Stimulated activated CD8-positive, alpha-beta memory T cell treated with anti-CD3 and anti-CD28 coated beads, Interleukin-4, amount 100 ng/mL, for 48 hours (primary cell): Measurements from ENCODE around the gene OPN1SW.

Experiments
- DNase-seq: peaks from one replicate; pipeline ENCODE4 v3.0.0-alpha.2; 2020

OPN1SW gene

DNA sequence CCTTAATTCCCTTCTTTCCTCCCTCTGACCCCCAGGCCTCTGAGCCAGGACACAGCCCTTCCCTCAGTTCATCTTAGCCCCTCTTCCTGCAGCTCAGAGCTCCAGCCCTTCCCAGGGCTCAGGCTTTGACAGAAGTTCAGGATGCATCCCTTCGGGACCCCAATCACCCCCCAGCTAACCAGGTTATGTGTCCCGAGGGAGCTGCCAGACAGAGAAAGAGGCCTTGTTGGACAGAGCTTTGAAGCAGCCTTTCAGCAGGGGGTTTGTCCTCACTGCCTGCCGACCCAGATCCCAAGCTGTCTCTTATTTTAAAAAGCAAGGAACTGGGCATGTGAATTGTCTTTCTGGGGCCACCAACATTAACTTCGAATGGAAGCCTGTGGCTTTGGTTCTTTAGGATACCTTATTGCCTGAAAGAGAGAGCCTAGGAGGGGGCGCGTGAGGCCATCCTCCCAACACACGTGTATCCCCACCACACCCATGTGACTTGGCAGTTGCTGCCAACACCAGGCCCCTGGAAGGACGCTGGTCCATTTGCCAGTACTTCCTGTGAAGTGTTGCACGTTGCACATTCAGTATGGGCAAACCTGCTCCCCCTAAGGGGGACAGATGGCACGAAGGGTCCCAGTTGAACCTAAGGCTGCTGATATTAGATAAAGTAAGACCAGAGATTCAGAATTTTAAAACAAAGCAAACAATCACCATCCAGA, 17.0 kb upstream of the OPN1SW start:
- DNase-seq, result no peak

DNA sequence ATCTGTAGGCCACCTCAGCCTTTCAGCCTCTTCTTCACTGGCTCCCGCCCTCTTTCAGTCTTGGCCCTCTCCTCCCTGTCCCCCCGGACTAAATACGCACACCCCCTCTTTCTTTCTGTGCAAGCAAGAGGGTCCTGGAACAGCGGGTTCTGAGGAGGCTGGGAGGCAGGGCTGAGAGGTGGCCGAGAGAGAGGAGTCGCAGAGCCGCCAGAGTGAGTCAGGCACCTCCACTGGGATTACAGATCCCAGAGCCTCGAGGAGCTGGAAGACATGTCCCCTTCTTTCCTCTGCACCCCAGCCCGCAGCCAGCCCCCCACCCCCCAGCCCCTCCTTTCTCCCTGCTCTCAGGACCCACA, 16.4 kb upstream of the OPN1SW start:
- no peak for DNase-seq

DNA sequence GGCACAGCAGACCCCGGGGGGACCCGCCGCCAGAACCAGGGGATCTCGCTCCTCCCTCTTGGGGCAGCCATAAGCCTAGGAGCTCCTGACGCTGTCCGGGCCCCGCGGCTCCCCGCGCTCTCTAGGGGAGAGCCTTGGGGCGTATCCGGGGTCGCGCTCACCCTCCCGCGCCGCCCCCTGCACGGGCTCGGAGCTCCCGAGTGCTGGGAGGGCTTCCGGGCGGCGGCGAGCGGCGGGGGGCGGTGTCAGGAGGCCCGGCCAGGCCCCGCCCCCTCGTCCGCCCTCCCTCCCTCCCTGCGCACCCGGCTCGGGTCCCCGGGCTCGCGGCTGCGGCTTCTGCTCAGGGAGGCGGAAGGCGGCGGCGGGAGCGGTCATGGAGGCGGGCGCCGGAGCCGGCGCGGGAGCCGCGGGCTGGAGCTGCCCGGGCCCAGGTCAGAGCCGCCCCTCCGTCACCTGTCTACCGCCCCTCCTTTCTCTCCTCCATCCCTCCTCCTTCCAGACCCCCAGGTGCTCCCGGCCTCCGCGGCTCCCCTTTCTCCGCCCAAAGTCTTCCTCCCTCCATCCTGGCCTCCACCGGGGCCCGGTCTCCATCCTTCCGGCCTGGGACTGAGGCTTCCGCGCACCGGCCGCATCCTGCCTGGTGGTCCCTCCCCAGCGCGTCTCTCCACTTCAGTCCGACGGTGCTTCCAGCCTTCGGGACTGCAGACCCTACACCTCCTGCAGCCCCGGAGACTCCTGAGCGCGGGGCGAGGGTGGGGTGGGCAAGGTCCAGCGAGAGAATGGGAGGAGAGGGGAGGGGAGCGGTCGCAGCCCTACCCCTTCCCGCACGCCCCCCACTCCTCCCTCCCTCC, 15.8 kb upstream of the OPN1SW start, which contains the start of gene CCDC136:
TSS of gene CCDC136 (plus strand) at position 848 of the 851 bp plus-strand sequence. CDS start 444 bp downstream, outside the sequence.
- DNase-seq, result peak; percentile 83

DNA sequence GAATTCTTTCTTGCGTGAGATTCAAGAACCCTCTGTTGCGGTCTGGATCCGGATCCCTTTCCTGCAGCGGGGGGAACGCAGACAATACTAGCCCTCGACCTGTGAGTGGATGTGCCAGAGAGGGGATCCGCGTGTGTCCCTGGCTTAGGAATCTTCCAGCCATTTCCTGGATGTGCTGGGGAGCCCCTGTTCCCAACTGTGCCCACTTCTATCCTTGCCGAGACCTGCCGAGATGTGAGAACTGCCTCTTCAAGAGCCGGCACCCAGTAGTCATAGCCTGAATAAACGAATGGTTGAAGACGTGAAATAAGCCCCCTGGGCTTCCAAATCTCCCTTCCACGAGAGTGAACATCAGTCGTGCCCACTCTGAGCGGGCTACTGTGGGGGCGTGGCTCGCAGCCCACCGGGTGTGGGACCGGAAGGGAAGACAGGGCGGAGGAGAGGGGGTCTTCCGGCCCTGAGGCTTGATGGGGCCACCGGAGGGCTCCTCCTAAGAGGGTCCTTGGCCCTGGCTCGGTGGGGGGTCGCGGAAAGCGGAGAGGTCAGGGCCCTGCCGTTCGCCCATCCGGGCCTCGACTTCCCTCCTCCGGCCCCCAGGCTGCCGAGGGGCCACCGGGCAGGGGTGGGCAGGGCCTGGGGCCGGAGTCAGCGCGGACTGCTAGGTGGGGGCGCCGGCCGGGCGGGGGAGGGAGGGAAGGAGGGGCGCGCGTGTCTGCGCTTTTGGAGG, 14.9 kb upstream of the OPN1SW start:
- DNase-seq, result no peak

DNA sequence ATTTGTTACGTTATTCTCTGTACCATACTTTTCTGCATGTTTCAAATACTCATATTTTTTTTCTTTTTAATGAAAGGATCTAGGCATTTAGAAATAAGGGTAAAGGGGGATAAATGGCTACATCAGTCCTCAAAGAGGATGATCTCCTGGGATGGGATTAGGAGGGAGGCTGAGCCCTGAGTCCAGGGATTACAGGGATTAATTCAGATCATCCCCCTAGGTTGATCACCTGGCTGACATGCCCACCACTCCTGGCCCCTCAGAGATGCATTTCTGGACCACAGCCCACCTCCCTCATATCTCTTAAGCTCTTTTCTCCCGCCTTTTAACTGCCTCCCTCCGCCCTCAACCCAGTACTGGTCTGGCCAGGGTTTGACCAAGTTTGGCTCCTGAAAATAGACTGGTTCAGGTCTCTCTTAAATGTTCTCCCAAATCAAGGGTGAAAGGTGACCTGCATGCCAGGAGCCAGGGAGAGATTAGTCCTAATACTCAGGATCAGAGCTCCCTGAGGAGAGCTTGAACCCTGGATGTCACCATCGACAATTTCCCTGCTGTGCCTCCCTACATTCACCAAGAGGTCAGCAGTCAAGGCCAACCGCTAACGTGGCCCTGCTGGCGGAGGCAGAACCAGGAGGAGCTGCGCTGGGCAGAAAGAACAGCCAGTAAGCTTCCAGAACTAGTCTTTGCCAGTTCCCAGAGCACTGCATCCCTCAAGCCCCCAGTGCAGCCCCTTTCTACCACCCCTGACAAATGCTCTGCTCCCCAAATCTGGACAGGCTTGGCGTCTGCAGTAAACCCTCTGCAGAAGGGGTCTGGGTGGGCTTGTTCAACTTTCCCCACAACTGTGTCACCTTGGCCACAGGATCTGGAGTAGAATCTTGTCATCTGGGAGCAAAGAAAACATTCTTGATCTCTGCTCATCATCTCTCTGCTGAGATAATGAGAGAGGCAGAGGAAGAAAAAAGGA, 13.1 kb upstream of the OPN1SW start:
- no peak for DNase-seq

DNA sequence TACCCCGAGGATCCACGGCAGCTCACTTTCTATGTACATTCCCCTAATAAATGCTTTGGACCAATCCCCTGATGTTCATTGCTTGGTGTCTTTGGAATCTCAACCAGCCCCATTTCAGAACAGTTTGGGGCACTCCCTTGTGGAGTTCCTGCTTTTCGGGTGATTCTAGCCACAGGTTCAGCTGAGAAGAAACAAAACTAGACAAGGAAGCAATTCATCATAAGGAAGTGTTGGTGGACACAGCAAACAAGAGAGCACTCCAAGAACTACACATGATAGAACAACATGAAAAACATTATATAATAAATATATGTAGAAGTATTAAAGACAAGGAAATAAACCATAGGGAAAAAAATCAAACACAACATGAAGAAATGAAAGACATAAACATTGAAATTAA, 10.1 kb upstream of the OPN1SW start:
- no peak for DNase-seq

DNA sequence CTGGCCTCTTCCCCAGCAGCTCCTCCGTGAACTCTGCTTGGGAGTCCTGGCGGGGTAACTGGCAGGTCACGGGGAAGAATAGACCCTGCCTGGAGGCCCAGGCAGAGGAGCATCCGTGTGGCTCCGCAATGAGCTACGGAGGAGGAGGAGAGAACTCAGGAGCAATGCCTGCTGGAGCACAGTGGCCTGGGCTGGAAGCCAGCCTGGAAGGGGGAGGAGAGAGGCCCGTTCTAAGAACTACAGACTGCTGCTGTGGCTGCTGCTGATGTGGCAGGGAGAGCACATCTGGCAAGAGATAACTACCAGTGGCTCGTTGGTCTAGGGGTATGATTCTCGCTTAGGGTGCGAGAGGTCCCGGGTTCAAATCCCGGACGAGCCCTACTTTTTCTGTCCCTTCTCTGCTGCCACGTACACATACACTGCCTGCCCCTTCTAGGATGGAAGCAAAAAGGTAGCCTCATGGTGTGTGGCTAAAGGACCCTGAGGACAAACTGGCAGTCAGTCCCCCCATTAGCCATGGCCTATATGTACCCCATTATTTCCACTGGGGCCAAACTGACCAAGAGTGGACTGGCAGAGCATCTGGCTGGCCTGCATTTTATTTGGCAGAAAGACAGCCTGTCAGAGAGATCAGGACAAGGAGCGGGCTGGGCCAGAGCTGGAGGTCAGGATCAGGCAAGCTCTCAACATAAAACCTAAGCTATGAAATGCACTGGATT, 7.7 kb upstream of the OPN1SW start:
- DNase-seq, result peak; percentile 50

DNA sequence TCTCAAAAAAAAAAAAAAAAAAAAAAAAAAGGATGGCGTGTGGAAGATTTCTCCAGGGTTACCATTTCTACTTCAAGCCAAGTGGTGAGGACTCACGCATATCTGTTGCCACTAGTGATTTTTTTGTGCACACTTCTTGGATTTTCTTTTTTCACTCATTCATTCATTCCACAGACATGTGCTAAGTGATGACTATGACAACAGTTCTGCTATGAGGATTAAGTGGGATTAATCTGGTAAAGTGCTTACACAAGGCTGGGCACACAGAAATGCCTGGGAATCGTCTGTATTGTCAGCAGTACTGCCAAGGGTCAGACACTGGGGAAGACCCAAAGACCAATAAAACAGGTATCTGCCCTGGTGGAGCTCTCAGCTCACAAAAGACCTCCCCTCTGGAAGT, 6.3 kb upstream of the OPN1SW start:
- DNase-seq, result no peak

DNA sequence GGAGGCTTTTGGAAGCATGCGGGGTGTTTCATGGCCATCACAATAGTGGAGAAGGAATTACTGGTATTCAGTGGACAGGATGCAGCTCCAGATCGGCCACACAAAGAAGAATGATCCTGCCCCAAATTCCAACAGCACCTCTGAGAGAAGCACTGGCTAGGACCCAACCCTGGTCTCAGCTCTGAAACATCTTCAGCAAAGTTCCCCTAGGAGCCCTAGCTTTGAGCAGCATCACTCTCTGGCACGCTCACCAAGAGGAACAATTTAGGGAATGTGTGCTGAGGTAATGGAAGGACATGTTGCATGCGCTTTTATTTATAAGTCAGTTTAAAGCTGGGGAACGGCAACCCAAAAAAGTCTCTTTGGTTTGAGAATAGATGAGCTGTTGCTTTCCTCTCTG, 5.5 kb upstream of the OPN1SW start:
- DNase-seq, result no peak

DNA sequence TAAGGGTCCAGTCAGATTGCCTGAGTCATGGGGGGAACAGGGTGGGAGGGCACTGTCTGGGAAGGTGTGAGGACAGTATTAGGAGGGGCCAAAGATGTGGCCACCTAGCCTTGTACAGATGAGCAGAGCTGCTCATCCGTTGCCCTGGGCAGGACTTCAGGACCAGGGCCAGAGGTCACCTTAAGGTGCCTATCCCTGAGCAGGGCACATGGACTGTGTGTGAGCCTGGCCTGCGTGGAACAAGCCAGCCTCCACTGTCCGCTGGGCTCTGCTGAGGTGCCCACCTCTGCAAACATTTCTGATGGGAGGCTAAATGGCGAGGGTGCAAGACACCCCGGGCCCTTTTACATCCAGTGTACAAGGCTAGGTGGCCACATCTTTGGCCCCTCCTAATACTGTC, 3.4 kb upstream of the OPN1SW start:
- DNase-seq, result no peak

DNA sequence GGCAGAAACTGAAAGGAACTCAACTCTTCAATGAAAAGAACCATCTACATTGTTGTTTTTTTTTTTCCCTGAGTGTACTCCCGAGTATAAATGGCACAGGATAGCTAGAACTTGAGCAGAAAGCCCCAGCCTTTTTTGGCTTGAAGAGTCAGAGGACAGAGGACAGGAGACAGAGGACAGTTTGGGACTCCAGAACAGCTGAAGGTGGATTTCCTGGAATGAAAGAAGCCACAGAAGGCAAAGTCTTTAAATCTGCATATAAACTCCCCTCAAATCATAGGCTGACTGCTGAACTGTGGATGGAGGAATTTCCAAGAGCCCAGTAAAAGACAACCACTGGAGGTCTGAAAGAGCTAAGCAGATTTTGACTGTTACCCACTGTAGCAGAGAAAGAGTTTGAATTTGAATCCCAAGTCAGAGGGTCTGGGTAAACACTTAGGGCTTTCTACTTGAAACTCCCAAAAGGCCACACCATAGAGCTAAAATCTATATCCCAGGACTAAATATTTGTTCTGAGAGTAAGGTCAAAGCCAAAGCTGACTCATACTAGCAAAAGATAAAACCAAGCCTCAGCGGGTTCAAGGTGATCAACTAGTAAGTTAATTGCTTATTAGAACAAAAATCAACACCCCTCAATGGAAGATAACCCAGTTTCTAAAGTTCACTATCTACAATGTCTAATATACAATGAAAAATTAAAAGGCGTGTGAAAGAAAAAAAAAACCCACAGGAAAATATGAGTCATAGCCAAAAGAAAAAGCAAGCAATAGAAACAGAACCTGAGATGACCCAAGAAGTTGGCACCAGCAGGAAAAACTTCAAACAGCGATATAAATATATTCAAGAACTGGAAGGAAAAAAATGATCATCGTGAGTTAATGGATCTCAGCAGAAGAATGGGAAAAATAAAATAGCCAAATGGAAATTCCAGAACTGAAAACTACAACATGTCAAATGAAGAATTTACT, 1.8 kb upstream of the OPN1SW start:
- DNase-seq, result no peak

DNA sequence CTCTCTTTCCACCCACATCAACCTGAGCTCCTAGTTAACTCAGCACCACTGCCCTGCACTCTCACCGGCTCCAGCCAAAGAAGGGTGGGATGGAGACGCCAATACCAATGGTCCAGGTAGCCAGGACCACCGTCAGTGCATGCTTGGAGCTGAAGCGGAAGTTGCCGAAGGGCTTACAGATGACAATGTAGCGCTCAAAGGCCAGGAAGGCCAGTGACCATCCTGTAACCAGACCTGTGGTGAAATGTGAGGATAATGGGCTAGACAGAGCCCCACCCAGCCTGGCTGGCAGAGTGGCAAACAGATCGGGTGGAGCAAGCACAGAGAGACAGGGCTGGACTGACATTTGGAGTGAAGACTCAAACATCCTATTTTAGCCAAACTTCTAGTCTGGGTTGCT, 673 bp downstream of the OPN1SW start:
- no peak for DNase-seq

DNA sequence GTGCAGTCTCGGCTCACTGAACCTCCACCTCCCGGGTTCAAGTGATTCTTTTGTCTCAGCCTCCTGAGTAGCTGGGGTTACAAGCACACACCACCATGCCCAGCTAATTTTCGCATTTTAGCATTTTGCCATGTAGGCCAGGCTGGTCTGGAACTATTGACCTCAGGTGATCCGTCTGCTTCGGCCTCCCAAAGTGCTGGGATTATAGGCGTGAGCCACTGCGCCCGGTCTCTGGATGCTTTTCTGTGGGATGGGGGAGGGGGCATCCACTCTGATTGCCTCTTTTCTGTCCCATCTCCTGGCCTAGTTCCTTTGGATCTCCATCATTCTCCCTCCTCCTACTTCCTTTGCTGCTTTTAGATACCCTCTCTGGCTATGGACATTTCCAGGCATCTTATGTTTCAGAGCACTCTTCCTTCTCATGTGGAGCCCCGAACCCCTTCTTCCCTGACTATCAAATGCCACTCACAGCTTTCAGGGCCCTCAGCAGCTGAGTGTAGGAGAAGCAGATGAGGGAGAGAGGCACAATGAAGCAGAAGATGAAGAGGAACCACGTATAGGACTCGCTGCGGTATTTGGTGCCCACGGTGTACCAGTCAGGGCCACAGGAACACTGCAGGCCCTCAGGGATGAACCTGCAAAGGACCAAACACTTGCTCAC, 1.4 kb downstream of the OPN1SW start:
- DNase-seq, result no peak

DNA sequence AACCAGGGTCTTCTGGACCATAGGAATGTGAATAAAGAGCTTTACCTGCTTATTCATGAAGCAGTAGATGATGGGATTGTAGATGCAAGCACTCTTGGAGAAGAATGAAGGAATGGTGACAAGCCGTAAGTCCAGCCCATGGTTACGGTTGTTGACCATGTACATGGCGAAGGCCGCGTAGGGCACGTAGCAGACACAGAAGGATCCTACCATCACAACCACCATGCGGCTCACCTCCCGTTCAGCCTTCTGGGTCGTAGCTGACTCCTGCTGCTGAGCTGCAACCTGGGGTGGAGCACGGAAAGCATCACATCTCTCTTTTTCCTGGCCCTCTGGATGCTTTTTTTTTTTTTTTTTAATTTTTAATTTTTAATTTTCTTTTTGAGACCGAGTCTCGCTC, 2.0 kb downstream of the OPN1SW start:
- DNase-seq, result no peak

DNA sequence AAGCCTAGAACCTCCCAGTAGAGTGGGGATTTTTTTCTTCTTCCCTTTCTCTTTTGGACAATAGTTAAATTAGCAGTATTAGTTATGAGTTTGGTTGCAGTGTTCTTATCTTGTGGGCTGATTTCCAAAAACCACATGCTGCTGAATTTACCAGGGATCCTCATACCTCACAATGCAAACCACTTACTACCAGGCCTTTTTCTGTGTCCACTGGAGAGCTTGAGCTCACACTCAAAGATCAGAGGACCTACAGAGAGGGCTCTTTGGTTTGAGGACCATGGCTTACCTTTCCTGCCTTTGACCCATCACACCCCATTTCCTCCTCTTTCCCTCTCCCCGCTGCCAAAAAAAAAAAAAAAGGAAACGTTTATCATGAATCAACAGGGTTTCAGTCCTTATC, 5.4 kb downstream of the OPN1SW start:
- no peak for DNase-seq

DNA sequence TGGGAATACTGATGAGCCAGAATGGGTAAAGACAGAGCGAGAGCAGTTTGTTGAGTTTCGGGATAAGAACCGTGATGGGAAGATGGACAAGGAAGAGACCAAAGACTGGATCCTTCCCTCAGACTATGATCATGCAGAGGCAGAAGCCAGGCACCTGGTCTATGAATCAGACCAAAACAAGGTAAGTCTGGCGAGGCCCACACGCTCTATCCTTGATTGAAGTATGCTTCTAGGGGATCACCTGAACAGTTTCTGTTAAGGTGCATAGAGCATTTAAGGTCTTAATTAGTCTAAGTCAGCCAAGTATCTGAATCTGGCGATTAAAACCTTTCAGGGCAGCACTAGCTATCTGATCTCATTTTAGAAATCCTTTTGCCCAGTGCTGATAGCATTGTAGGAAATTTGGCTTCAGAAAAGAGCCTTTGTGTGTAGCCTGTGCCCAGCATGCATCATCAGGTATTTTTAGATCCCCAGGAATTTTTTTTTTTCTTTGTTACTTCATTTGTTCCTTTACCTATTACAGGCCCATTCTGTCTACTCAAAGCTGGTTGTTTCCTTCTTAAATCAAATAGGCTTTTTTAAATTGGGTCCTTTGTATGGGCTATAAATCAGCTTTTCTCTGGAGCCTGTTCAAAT, 8.0 kb downstream of the OPN1SW start:
- DNase-seq, result no peak

DNA sequence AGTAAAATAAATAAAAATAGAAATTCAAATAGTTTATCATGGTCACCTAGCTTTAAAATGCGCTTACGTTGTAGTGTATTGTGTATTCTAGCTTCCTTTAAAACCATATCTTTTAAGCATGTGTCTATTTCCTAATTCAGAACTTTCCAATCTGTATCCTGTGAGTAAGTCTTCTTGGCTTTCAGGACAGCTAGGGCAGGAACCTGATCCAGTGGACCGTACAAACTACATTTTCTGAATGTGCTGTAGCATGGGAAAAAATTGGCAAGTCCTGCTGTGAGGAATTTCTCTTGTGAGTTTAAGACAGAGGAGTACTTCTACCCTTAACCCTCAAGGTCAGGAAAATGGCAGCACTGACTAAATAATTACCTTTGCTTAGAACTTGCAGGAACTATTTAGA, 12.1 kb downstream of the OPN1SW start:
- no peak for DNase-seq

DNA sequence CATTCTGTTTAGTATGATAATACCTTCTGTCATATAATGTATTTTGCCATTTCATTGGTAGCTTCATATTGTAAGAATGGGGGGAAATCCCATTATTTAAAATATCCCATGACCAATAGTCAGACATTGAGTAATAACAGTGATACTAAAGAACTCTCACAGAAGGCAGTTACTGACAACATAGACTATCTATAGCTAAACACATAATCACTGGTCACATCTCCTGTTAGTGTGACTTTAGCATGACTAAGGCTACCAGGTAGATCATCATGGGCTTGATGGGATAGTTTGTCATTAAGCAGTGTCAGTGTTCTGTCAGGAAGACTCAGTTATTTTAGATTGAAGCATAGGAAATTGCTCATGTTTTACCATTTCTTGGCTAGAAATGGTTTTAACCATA, 16.4 kb downstream of the OPN1SW start:
- no peak for DNase-seq

DNA sequence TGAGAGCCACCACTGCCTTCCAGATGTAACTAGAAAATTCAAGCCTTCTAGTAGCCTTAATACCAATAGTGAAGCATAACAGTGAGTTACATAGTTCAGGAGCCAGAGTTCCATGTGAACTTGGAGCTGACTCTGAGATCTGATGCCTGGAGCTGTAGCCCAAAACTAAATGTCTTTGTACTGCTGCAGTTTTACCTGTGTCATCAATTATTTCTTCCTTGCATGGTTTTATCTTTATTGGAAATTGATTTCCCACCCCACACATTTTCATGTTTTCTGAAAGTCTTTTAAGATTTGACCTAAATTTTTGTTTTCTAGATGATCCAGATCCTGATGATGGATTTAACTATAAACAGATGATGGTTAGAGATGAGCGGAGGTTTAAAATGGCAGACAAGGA, 17.0 kb downstream of the OPN1SW start:
- no peak for DNase-seq

DNA sequence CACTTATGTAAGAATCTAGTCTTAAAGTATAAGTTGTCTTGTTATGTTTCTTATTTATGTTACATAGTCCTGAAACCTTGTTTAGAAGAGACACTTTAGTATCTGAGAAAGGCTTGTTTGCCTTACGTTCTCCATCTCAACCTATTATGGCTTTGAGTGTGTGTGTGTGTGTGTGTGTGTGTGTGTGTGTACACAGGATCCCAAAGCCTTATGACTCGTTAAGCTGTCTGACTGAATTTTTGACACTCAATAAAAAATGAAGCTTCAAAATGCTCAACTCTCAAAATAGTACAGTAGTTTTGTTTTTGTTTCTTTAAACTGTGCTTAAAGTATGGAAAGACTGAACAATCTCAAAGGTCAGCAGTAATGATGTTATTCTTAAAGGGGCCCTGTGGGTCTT, 18.4 kb downstream of the OPN1SW start:
- no peak for DNase-seq
